Colon (tissue), 2 donors: Measurements from ENCODE around the gene RSRC2.
"Not testable (repeated sequence)": the region's sequence is repeated elsewhere in the genome, so short reads cannot be mapped to it uniquely, and the experiment has no call there.

ENCODE experiments used
- FAIRE-seq: peaks from 2 replicates; lab custom pipeline; 2012; peaks lifted over from hg19 to GRCh38; lab: Jason Lieb, UNC
- donor health status: control.
- donor health status: control.

The RSRC2 gene

GRCh38 chr12:122517877-122518276, 8.9 kb downstream of the RSRC2 start:
- no peak for FAIRE-seq

- FAIRE-seq = no peak
Observed at GRCh38 chr12:122516544-122517361, 10.0 kb downstream of the RSRC2 start.

- FAIRE-seq = no peak
Observed at GRCh38 chr12:122515275-122515674, 11.5 kb downstream of the RSRC2 start.

GRCh38 chr12:122513660-122514059, 13.1 kb downstream of the RSRC2 start:
- FAIRE-seq = no peak

- not testable (repeated sequence) for FAIRE-seq
Observed at GRCh38 chr12:122513028-122513427, 13.7 kb downstream of the RSRC2 start.

GRCh38 chr12:122508163-122508562, 18.6 kb downstream of the RSRC2 start:
- FAIRE-seq = no peak

GRCh38 chr12:122506393-122506938, 20.3 kb downstream of the RSRC2 start:
- FAIRE-seq = no peak

- FAIRE-seq = no peak
Observed at GRCh38 chr12:122505419-122506051, 21.2 kb downstream of the RSRC2 start.

GRCh38 chr12:122503783-122504590, 22.7 kb downstream of the RSRC2 start:
- no peak for FAIRE-seq

GRCh38 chr12:122503147-122503751, 23.5 kb downstream of the RSRC2 start:
- FAIRE-seq = no peak

- no peak for FAIRE-seq
Observed at GRCh38 chr12:122501489-122501989, 25.2 kb downstream of the RSRC2 start.

GRCh38 chr12:122500685-122501488, 25.8 kb downstream of the RSRC2 start, which contains the start of gene ZCCHC8:
ZCCHC8 (minus strand) TSS chr12:122500932; CDS start chr12:122500840, 92 bp downstream.
- FAIRE-seq = no peak

- no peak for FAIRE-seq
Observed at GRCh38 chr12:122499991-122500684, 26.6 kb downstream of the RSRC2 start.

- no peak for FAIRE-seq
Observed at GRCh38 chr12:122495258-122495657, 31.5 kb downstream of the RSRC2 start.

GRCh38 chr12:122493222-122493621, 33.5 kb downstream of the RSRC2 start:
- FAIRE-seq = not testable (repeated sequence)

GRCh38 chr12:122491991-122492390, 34.7 kb downstream of the RSRC2 start:
- no peak for FAIRE-seq

- no peak for FAIRE-seq
Observed at GRCh38 chr12:122489038-122489437, 37.7 kb downstream of the RSRC2 start.

GRCh38 chr12:122487807-122488206, 38.9 kb downstream of the RSRC2 start:
- not testable (repeated sequence) for FAIRE-seq

- no peak for FAIRE-seq
Observed at GRCh38 chr12:122486805-122487426, 39.8 kb downstream of the RSRC2 start.

GRCh38 chr12:122486360-122486759, 40.4 kb downstream of the RSRC2 start:
- FAIRE-seq = not testable (repeated sequence)
